Panc1 (cell line): ENCODE results near the gene PHLDB1. TPM values are rescaled to one million over a fixed set of nuclear protein-coding genes. Genes with fewer than 3 reads are reported as not detected.

Source experiments
- ATAC-seq: fragments of 200-7000 bp; cut with Tn5 transposase; 2 replicates; pipeline ENCODE4 v1.9.1; 2020; ENCODE audit warnings: mild to moderate bottlenecking, moderate library complexity
- BruUV-seq: library from RNA; stranded (reverse); fragments of 400-500 nt; replicated peaks from 2 replicates; lab custom pipeline; 2021; lab: Mats Ljungman, UMichigan
- CTCF ChIA-PET: fragments of 300-600 bp; sonication (Branson Sonifier 250); formaldehyde crosslinking; loops from one replicate; lab custom pipeline; 2022; ENCODE audit warnings: antibody characterized with exemption; lab: Charles Lee
- POLR2A ChIA-PET: fragments of 300-600 bp; sonication (Branson Sonifier 250); formaldehyde crosslinking; loops from one replicate; lab custom pipeline; 2022; ENCODE audit warnings: antibody characterized with exemption; lab: Charles Lee
- DNase-seq: peaks from one replicate; pipeline ENCODE4 v3.0.0-alpha.2; 2010; ENCODE audit warnings: low read depth, low spot score
- H3K27ac ChIP-seq: 2 replicates; pipeline ENCODE4 v1.5.1; 2011; ENCODE audit warnings: mild to moderate bottlenecking, low read length, inconsistent platforms
- H3K27me3 ChIP-seq: fragments of 200-500 bp; sonication (Bioruptor generic); 2 replicates; pipeline ENCODE4 v1.6.0; 2014; ENCODE audit warnings: low read length, inconsistent platforms; ENCODE audit not compliant: control insufficient read depth, insufficient read depth
- H3K36me3 ChIP-seq: fragments of 200-500 bp; sonication (Bioruptor generic); 2 replicates; pipeline ENCODE4 v1.5.1; 2014; ENCODE audit warnings: inconsistent platforms, mild to moderate bottlenecking, low read length, moderate library complexity; ENCODE audit not compliant: control insufficient read depth, insufficient read depth
- H3K4me1 ChIP-seq: 2 replicates; pipeline ENCODE4 v1.5.1; 2011; ENCODE audit warnings: inconsistent platforms, mild to moderate bottlenecking, low read length, moderate library complexity; ENCODE audit not compliant: control insufficient read depth, insufficient read depth
- H3K4me3 ChIP-seq, 2 experiments: 2 replicates each; pipeline ENCODE4 v1.5.1; 2011 to 2012; ENCODE audit warnings: low read depth in 2 of 2, low read length in 2 of 2, mild to moderate bottlenecking in 2 of 2, inconsistent platforms in 1 of 2, moderate library complexity in 1 of 2
- H3K9me3 ChIP-seq: fragments of 200-500 bp; sonication (Bioruptor generic); 2 replicates; pipeline ENCODE4 v1.5.1; 2014; ENCODE audit warnings: low read depth, mild to moderate bottlenecking, inconsistent platforms, low read length, moderate library complexity; ENCODE audit not compliant: control insufficient read depth, insufficient read depth
- CTCF ChIP-seq: fragments of 450-650 bp; IDR thresholded peaks from 2 replicates; pipeline ENCODE4 v1.5.1; 2017; ENCODE audit warnings: mild to moderate bottlenecking
- POLR2AphosphoS5 ChIP-seq: IDR thresholded peaks from 2 replicates; pipeline ENCODE4 v1.6.1; 2012; ENCODE audit warnings: mild to moderate bottlenecking, low read depth, low read length, moderate library complexity
- REST ChIP-seq, 2 experiments: IDR thresholded peaks; 2 replicates each; pipeline ENCODE4 v1.6.1; 2011 to 2012; ENCODE audit warnings: low read depth in 2 of 2, control low read depth in 1 of 2, low read length in 1 of 2, mild to moderate bottlenecking in 1 of 2, moderate library complexity in 1 of 2; ENCODE audit not compliant: insufficient read depth in 1 of 2
- SIN3A ChIP-seq: IDR thresholded peaks from 2 replicates; pipeline ENCODE4 v1.6.1; 2012; ENCODE audit warnings: low read depth, mild to moderate bottlenecking, low read length, moderate library complexity, borderline replicate concordance; ENCODE audit not compliant: insufficient read depth
- TCF7L2 ChIP-seq: IDR thresholded peaks from 2 replicates; pipeline ENCODE4 v1.6.1; 2011; ENCODE audit warnings: mild to moderate bottlenecking, low read depth, low read length, inconsistent platforms
- in situ Hi-C: cut with HindIII; loops from 2 replicates; pipeline ENCODE4 v1.10.0; 2016; ENCODE audit warnings: low sequenced_read_pairs, low pct_unique_long_range_greater_than_20kb
- intact Hi-C: fragments of 100-400 bp; cut with micrococcal nuclease; formaldehyde crosslinking; loops from one replicate; pipeline ENCODE4 v1.10.0; 2022; ENCODE audit not compliant: unreplicated experiment
- total RNA-seq: library from RNA; stranded (reverse); gene quantifications from one replicate; pipeline ENCODE4 v1.2.1, GENCODE V29; 2021; ENCODE audit not compliant: unreplicated experiment

PHLDB1 gene
- total RNA-seq, 1 experiment from 2014 or later: 97.7 TPM

GRCh38 chr11:118652681-118653181 is 45.3 kb downstream of the PHLDB1 start:
- in situ Hi-C loops (no loop called here), intact Hi-C loops (no loop called here)
- POLR2A ChIA-PET: interaction anchor here (0.6 kb wide), 1 partner anchor 513 kb away, joined by 5 read pairs; no protein-coding TSS in a partner anchor
- TF ChIP-seq TCF7L2: no peak
- TF ChIP-seq REST (IDR thresholded peaks at IDR 0.05; ENCODE audit: insufficient read depth in 1 of 2, low read depth in 2 of 2, low read length in 1 of 2): no peak
- no peak for TF ChIP-seq CTCF
- TF ChIP-seq POLR2AphosphoS5: 0 out of 2 replicates have a peak, but pooled peaks have one; percentile 15
- CTCF ChIA-PET: interaction anchor here (0.6 kb wide), 1 partner anchor 26 kb away, joined by 3 read pairs; no protein-coding TSS in a partner anchor
- no peak for DNase-seq
- Histone ChIP-seq H3K4me1 (no peaks in the 10 kb centered on the region), H3K9me3 (no peaks in the 10 kb centered on the region), H3K36me3 (peaks cover 7% of the 10 kb centered on the region; the same call in 1 of the 2 replicates), H3K27ac (no peak overlapping the region), H3K27me3 (no peaks in the 10 kb centered on the region), H3K4me3 (no peak overlapping the region)
- BruUV-seq: no TSS peak
- no peak for ATAC-seq

- POLR2A ChIA-PET: no interaction called here
- peaks cover 3% of the 10 kb centered on the region; the same call in 1 of the 2 replicates for H3K4me1 ChIP-seq
- no peak for DNase-seq
- H3K27ac ChIP-seq: no peak overlapping the region
- no TSS peak for BruUV-seq
- no peak overlapping the region for H3K4me3 ChIP-seq
- CTCF ChIA-PET: no interaction called here
- peaks cover 7% of the 10 kb centered on the region; the same call in 1 of the 2 replicates for H3K36me3 ChIP-seq
- H3K27me3 ChIP-seq: no peaks in the 10 kb centered on the region
- intact Hi-C loops: no loop called here
- no peak for TF ChIP-seq POLR2AphosphoS5
- TF ChIP-seq REST (IDR thresholded peaks at IDR 0.05; ENCODE audit: insufficient read depth in 1 of 2, low read depth in 2 of 2, low read length in 1 of 2): no peak
- TF ChIP-seq SIN3A: no peak
- TF ChIP-seq CTCF: no peak
- no peak for ATAC-seq
- in situ Hi-C loops: no loop called here
- H3K9me3 ChIP-seq: no peaks in the 10 kb centered on the region
Observed at GRCh38 chr11:118653684-118654390, 46.4 kb downstream of the PHLDB1 start.
